K562 (cell line): ENCODE measurements around the gene SCIN. TPM values are rescaled to one million over a fixed set of nuclear protein-coding genes. Genes with fewer than 3 reads are reported as not detected.
A peak's percentile ranks its signal among the peaks of the same experiment; 100 is the strongest.

ENCODE experiments used
- HNRNPLL ChIP-seq: fragments of 200-400 bp; formaldehyde crosslinking; IDR thresholded peaks from 2 replicates; pipeline ENCODE4 v1.6.1; 2017; ENCODE audit warnings: low read length, low read depth, mild to moderate bottlenecking; ENCODE audit not compliant: poor library complexity, severe bottlenecking
- KHSRP ChIP-seq: fragments of 450-650 bp; IDR thresholded peaks from 2 replicates; pipeline ENCODE4 v1.6.1; 2017
- NR2C1 ChIP-seq, 2 experiments: fragments of 450-650 bp; IDR thresholded peaks; 2 replicates each; pipeline ENCODE4 v1.6.1; 2017; ENCODE audit warnings: mild to moderate bottlenecking in 2 of 2, antibody characterized with exemption in 1 of 2, inconsistent platforms in 1 of 2, missing compliant biosample characterization in 1 of 2, missing genetic modification characterization in 1 of 2
- SNRNP70 ChIP-seq: fragments of 200-400 bp; formaldehyde crosslinking; optimal IDR thresholded peaks from 2 replicates; pipeline ENCODE3; 2017; ENCODE audit warnings: low read depth, low read length
- SRSF3 ChIP-seq: fragments of 200-400 bp; formaldehyde crosslinking; IDR thresholded peaks from 2 replicates; pipeline ENCODE4 v1.6.1; 2016; ENCODE audit warnings: mild to moderate bottlenecking, low read length, moderate library complexity; ENCODE audit not compliant: insufficient read depth
- YY1 ChIP-seq, 3 experiments: IDR thresholded peaks; 2 replicates each; pipeline ENCODE4 v1.6.1; 2011; ENCODE audit warnings: low read length in 2 of 3, mild to moderate bottlenecking in 2 of 3, moderate library complexity in 2 of 3, borderline replicate concordance in 1 of 3, control low read depth in 1 of 3, low read depth in 1 of 3; ENCODE audit not compliant: insufficient read depth in 3 of 3, insufficient replicate concordance in 2 of 3, control insufficient read depth in 1 of 3, insufficient read length in 1 of 3; ENCODE audit errors: extremely low read depth in 1 of 3
- ZBTB49 ChIP-seq: sonication (generic); formaldehyde crosslinking; IDR thresholded peaks from 2 replicates; pipeline ENCODE4 v1.8.0; 2022; ENCODE audit warnings: missing genetic modification reagents, mild to moderate bottlenecking, borderline replicate concordance
- ZC3H11A ChIP-seq: IDR thresholded peaks from 2 replicates; pipeline ENCODE4 v1.6.1; 2012; ENCODE audit warnings: low read depth, low read length, improper control_type of control experiment
- ZKSCAN1 ChIP-seq: fragments of 150-350 bp; IDR thresholded peaks from 2 replicates; pipeline ENCODE4 v1.6.1; 2016; ENCODE audit warnings: low read depth, low read length
- ZNF347 ChIP-seq: fragments of 450-650 bp; formaldehyde crosslinking; IDR thresholded peaks from 2 replicates; pipeline ENCODE4 v1.4.0; 2020; ENCODE audit warnings: low read depth, mild to moderate bottlenecking, moderate library complexity
- polyA plus RNA-seq, 8 experiments: library from polyadenylated mRNA; depleted of rRNA in 4 of 8; stranded (reverse) in 5 of 8; unstranded in 3 of 8; fragments of >200 nt; fragmentation: Nextera tagmentation in 2 of 8; fragmentation: Illumina TruSeq in 1 of 8; extraction: Ambion mirVana in 2 of 8; extraction: Trizol in 1 of 8; gene quantifications; 2 replicates each; pipeline versions ENCODE4 v1.2.1 to v1.2.3, GENCODE V29; 2011 to 2014; ENCODE audit warnings: inconsistent platforms in 1 of 8, missing spikeins in 1 of 8
- total RNA-seq, 7 experiments: library from RNA; depleted of rRNA in 6 of 7; stranded (reverse); fragments of >200 nt in 6 of 7; fragmentation: Illumina TruSeq in 2 of 7; extraction: Trizol in 2 of 7; gene quantifications; 2 replicates each; pipeline versions ENCODE4 v1.2.1 to v1.2.3, GENCODE V29; 2011 to 2021; ENCODE audit warnings: low replicate concordance in 1 of 7

SCIN gene
- total and polyA plus RNA-seq, 9 of the 15 experiments (the other 6 are each of a cell fraction or from before 2014, with no cell fraction given) = 0.67 to 18.2 (median 10.6) TPM

GRCh38 chr7:12647364-12648219 lies 77.1 kb downstream of the SCIN start (continued):
- TF ChIP-seq ZBTB49 (CRISPR knock-in tag) (no peak), YY1 (IDR thresholded peaks at IDR 0.05; ENCODE audit: borderline replicate concordance in 1 of 3, control insufficient read depth in 1 of 3, extremely low read depth in 1 of 3, insufficient read depth in 3 of 3, insufficient read length in 1 of 3, insufficient replicate concordance in 2 of 3, low read depth in 1 of 3, low read length in 2 of 3) (peak in 1 of 3 experiments; percentile 66), ZC3H11A (no peak), HNRNPLL (no peak), ZNF347 (CRISPR knock-in tag) (no peak), SNRNP70 (no peak), KHSRP (no peak), ZKSCAN1 (no peak), SRSF3 (no peak), NR2C1 (IDR thresholded peaks at IDR 0.05) (no peak; the same call in 1 of the 2 replicates), NR2C1 (tag; IDR thresholded peaks at IDR 0.05) (no peak)
- TF ChIP-seq, all 486 proteins: peak for 125
